Motor neuron (in vitro differentiated cells): ENCODE measurements around the gene RWDD1. TPM values are rescaled to one million over a fixed set of nuclear protein-coding genes. Genes with fewer than 3 reads are reported as not detected.

ENCODE experiments used
- ATAC-seq, 8 experiments: fragments of 200-7000 bp; cut with Tn5 transposase; replicated peaks in 6 of 8; 2 replicates each; pipeline ENCODE4 v1.8.0; 2021; ENCODE audit warnings: mild to moderate bottlenecking in 8 of 8, moderate library complexity in 8 of 8
- H3K27ac ChIP-seq, 2 donors: fragments of 250-450 bp; sonication (Bioruptor Pico); 2 replicates each; pipeline ENCODE4 v1.9.0; 2021; ENCODE audit warnings: antibody characterized with exemption in 2 of 2, mild to moderate bottlenecking in 2 of 2, moderate library complexity in 1 of 2
- H3K4me1 ChIP-seq, 2 donors: fragments of 250-450 bp; sonication (Bioruptor Pico); replicated peaks in 1 of 2; 2 replicates each; pipeline ENCODE4 v1.6.1; 2021; ENCODE audit warnings: antibody characterized with exemption in 2 of 2, mild to moderate bottlenecking in 2 of 2, moderate library complexity in 1 of 2
- H3K4me3 ChIP-seq, 5 donors: fragments of 250-450 bp; sonication (Bioruptor Pico); 2 replicates each; pipeline ENCODE4 v1.9.0; 2021; ENCODE audit warnings: antibody characterized with exemption in 5 of 5, mild to moderate bottlenecking in 5 of 5, moderate library complexity in 4 of 5
- WGBS, 10 experiments: fragments of 450-650 bp; shearing (Covaris generic); methylation state at CpG; one replicate each; pipeline ENCODE4 v1.0.0; 2022; 5-methylcytosine and 5-hydroxymethylcytosine counted together
- in situ Hi-C, 9 experiments: fragments of 400-800 bp; cut with MboI; loops; one replicate each; pipeline ENCODE4 v1.15.0; 2021; ENCODE audit warnings: low sequenced_read_pairs in 9 of 9, low pct_unique_long_range_greater_than_20kb in 2 of 9; ENCODE audit not compliant: unreplicated experiment in 9 of 9
- total RNA-seq, 8 experiments: library from RNA; unstranded; fragments of 300-600 nt; gene quantifications; 2 replicates each; pipeline versions ENCODE4 v1.2.3 to v1.2.4, GENCODE V29; 2022

RWDD1 gene
- total RNA-seq, 8 experiments from 2014 or later, result 39.5 to 53.6 (median 45.1) TPM

DNA sequence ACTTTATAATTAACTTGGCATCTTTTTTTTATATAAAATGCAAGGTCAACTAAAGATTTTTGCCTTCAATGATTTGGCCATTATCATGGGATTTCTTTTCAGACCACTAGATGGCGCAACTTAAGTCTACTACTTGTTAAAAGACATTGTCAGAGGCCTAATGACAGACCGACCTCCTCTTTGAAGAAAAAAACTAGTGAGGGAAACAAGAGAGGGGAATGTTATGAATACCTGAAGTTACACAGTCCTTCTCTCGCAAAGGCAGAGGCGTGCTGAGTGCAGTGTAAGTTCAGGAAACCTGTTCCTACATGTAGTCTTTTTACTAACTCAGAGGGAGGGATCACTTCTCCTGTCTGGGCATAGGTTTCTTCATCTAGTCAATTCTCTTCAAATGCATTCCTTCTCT is 35.1 kb upstream of the RWDD1 start:
- H3K27ac ChIP-seq, result no peak overlapping the region
- no peaks in the 10 kb centered on the region for H3K4me1 ChIP-seq
- in situ Hi-C loops, result loop anchor here in 3 of 9 experiments (25.0 kb wide), 2 partner anchors 249 to 274 kb away; partner anchors contain the start of genes TSPYL1 (in 2 of the 3) and TSPYL4 (in 1 of the 3)
- 0 to 32% (median 7%) methylated on average over 1 to 4 of the region's 4 CpGs; no CpG with 5 or more reads in 2 of the 10 experiments for WGBS, 10 experiments
- peak in 4 of 8 experiments; percentile 19 to 71 (median 68) for ATAC-seq
- H3K4me3 ChIP-seq, result no peak overlapping the region

DNA sequence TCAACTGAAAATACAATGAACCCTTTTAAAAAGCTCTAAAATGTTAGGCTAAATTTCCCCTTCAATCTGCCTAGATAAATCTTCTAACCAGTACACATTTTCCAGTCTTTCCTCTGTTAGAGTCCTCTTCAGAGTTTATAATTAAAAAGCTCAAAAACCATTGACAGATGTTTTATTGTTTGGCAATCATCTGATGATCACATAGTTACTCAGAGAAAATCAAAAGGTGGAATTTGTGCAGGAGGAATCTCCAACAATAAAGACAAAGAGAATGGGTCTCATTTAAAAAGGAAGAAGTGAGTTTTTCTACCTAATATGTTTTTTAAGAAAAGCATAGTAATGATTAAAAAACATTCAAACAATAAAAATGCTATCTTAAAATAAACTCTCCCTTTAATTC is 28.9 kb upstream of the RWDD1 start:
- Histone ChIP-seq H3K4me3 (no peak overlapping the region), H3K4me1 (peaks cover 4 to 13% of the 10 kb centered on the region in 2 donors), H3K27ac (no peak overlapping the region)
- in situ Hi-C loops, result loop anchor here in 3 of 9 experiments (25.0 kb wide), 2 partner anchors 255 to 280 kb away; partner anchors contain the start of genes TSPYL1 (in 2 of the 3) and TSPYL4 (in 1 of the 3)
- no peak for ATAC-seq

DNA sequence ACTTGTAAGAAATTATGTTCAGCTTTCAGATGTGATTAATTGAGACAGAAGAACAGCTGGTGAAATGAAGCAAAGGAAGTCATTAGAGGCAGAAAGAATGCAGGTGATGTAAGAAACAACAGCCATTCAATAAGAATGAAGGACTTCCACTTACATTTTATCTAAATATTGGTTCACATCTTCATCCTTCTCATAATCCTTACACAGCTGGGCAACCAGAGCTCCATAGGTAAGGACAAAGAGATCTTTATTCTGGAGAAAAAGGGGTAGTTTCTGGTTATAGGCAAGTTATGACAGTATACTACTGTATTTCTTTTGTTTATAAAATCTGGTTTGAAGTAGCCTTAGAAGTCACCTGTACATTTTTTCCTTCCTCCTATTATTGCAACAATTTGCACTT is 28.2 kb upstream of the RWDD1 start:
- Histone ChIP-seq H3K4me3 (no peak overlapping the region), H3K27ac (no peak overlapping the region), H3K4me1 (peaks cover 4 to 13% of the 10 kb centered on the region in 2 donors)
- no peak for ATAC-seq
- in situ Hi-C loops, result loop anchor here in 3 of 9 experiments (25.0 kb wide), 2 partner anchors 256 to 281 kb away; partner anchors contain the start of genes TSPYL1 (in 2 of the 3) and TSPYL4 (in 1 of the 3)

DNA sequence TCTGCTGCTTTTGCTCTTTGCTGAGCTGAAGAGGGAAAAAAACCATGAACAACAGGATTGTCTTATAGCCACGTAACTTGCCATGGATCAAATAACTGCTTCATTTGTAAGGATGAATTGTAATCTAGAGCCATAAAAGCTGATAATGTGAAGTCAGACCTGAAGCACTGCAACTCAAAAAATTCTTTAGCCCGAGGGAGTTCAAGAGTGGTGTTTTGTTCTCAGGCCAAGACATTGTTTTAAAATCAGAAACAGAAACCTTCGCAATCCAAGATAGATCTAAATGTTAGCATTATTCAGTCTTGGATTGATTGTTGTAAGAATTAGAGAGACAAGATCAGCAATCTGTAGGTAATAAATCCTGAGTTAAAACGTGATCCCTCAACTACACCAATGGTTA is 25.7 kb upstream of the RWDD1 start, which contains the start of gene TRAPPC3L:
TSS of gene TRAPPC3L (minus strand) at position 34 of the 400 bp plus-strand sequence. CDS start 170 bp downstream, outside the sequence.
- ATAC-seq, result no peak
- no peak within 1 kb of the TSS for H3K4me3 ChIP-seq
- WGBS, 10 experiments, result 4 to 95% (median 81%) methylated on average over 1 to 4 of the region's 4 CpGs
- H3K27ac ChIP-seq, result no peak within 1 kb of the TSS
- H3K4me1 ChIP-seq, result peaks cover 4 to 13% of the 10 kb centered on the region in 2 donors
- in situ Hi-C loops, result loop anchor here in 3 of 9 experiments (25.0 kb wide), 2 partner anchors 258 to 283 kb away; partner anchors contain the start of genes TSPYL1 (in 2 of the 3) and TSPYL4 (in 1 of the 3)

DNA sequence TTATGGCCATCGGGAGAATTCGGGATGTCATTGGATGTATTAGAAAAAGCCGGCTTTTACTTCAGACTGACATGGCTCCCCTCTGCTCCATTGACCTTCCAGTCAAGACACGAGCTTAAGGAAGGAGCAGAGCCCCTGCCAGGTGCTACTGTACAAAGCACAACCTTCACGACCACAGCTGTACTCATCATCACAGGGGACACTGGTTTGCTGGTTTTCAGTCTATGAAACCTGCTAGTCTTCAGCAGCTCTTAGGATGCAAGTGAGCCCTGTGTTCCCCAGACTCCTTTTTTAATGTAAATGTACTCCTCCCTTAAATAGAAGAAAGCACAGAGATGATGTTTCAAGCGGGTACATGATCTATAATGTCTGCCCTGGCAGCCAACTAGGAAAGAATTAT is 23.9 kb upstream of the RWDD1 start:
- no peak for ATAC-seq
- in situ Hi-C loops, result loop anchor here in 3 of 9 experiments (25.0 kb wide), 2 partner anchors 260 to 285 kb away; partner anchors contain the start of genes TSPYL1 (in 2 of the 3) and TSPYL4 (in 1 of the 3)
- WGBS, 10 experiments, result 18 to 100% (median 80%) methylated on average over 1 to 6 of the region's 6 CpGs; no CpG with 5 or more reads in 4 of the 10 experiments
- no peak overlapping the region for H3K27ac ChIP-seq
- peaks cover 4 to 12% of the 10 kb centered on the region in 2 donors for H3K4me1 ChIP-seq
- H3K4me3 ChIP-seq, result no peak overlapping the region

DNA sequence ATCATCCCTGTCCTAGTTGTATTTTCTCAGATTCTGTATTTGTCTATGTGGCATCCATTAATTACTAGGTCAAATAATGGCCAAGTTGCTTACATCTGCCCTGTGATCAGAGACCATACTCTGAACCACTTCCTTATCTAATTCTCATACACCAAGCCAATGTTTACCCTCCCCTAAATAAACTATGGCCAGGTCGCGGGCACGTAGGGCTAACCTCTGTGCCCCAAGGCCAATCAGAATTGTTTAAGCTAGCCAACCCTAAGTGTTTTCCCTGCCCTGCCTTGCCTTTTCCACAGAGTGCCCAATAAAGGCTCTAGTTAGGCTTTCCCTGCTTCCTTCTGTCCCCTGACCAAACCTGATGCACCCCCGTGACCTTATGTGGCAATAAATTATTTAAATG is 20.5 kb upstream of the RWDD1 start:
- peaks cover 0 to 6% of the 10 kb centered on the region in 2 donors for H3K4me1 ChIP-seq
- no peak overlapping the region for H3K4me3 ChIP-seq
- in situ Hi-C loops, result loop anchor here in 4 of 9 experiments (25.0 kb wide), 2 partner anchors 263 to 288 kb away; partner anchors contain the start of genes TSPYL1 (in 3 of the 4) and TSPYL4 (in 1 of the 4)
- no peak overlapping the region for H3K27ac ChIP-seq
- 0 to 69% (median 35%) methylated on average over 1 to 4 of the region's 4 CpGs; no CpG with 5 or more reads in 1 of the 10 experiments for WGBS, 10 experiments
- ATAC-seq, result no peak

DNA sequence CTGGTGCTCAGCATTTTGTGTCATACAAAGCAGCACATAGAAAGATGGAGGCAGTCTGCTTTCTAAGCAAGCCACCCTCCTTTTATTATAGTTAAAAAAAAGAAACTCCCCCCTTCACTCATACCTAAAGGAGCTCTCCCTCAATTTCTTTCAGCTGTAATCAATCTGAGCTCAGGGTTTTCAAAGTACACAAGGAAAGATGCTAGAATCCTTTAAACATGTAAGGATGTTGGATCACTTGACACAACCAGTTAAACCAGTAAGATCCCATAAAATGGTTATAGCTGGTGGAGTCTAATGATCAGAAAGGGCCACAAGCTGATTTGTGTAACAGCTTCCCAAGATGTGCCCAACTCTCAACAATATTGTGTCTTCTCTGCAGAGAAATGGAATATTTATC is 17.9 kb upstream of the RWDD1 start, which contains the start of gene CALHM4:
TSS of gene CALHM4 (plus strand) at position 301 of the 400 bp plus-strand sequence. CDS start at position 344, 43 bp downstream.
- in situ Hi-C loops, result loop anchor here in 4 of 9 experiments (25.0 kb wide), 2 partner anchors 266 to 291 kb away; partner anchors contain the start of genes TSPYL1 (in 3 of the 4) and TSPYL4 (in 1 of the 4)
- no peak within 1 kb of the TSS for H3K27ac ChIP-seq
- no peak within 1 kb of the TSS for H3K4me3 ChIP-seq
- ATAC-seq, result no peak
- H3K4me1 ChIP-seq, result peaks cover 0 to 6% of the 10 kb centered on the region in 2 donors

DNA sequence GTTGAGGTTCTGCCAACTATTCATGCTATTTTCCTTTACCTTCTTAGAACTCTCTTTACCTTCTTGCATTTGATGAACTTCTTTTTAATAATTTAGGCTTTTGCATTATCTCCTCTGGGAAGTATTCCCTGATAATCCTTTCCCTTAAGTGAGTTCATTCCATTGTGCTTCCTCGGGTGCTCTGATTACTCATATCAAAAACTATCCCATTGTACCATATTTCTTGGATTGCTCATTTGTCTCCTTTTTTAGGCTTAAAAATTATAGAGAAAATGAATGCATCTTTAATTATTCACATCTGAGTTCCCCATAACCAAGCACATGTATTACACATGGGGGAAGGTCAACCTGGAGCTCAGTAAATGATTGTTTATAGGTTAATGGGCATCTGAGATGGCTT is 15.2 kb upstream of the RWDD1 start:
- H3K4me1 ChIP-seq, result peaks cover 0 to 6% of the 10 kb centered on the region in 2 donors
- in situ Hi-C loops, result loop anchor here in 4 of 9 experiments (25.0 kb wide), 2 partner anchors 269 to 294 kb away; partner anchors contain the start of genes TSPYL1 (in 3 of the 4) and TSPYL4 (in 1 of the 4)

DNA sequence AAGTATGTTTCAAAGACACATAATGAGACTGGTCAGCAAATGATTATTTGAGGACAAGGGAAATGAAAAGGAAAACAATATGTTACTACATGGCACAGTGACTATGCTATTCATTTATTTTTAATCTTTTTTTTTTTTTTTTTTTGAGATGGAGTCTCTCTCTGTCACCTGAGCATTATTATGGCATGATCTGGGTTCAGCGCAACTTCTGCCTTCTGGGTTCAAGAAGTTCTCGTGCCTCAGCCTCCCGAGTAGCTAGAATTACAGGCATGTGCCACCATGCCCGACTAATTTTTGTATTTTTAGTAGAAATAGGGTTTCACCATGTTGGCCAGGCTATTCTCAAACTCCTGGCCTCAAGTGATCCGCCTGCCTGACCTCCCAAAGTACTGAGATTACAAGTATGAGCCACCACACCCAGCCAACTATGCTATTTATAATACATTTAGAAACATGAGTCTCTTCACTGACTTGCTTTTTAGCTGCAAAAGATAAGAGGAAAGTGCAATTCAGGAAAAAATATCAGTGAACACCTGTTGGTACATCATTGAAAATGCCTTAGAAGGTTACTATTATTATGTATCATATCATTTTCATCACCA is 14.4 kb upstream of the RWDD1 start:
- 79 to 100% (median 92%) methylated on average over 2 to 5 of the region's 5 CpGs; no CpG with 5 or more reads in 3 of the 10 experiments for WGBS, 10 experiments
- H3K4me3 ChIP-seq, result no peak overlapping the region
- H3K27ac ChIP-seq, result no peak overlapping the region
- ATAC-seq, result no peak
- H3K4me1 ChIP-seq, result peaks cover 0 to 6% of the 10 kb centered on the region in 2 donors
- in situ Hi-C loops, result loop anchor here in 4 of 9 experiments (25.0 kb wide), 2 partner anchors 270 to 295 kb away; partner anchors contain the start of genes TSPYL1 (in 3 of the 4) and TSPYL4 (in 1 of the 4)

More for the DNA sequence above, 15.2 kb upstream of the RWDD1 start:
- H3K4me3 ChIP-seq, result no peak overlapping the region
- no peak overlapping the region for H3K27ac ChIP-seq
- ATAC-seq, result no peak
- 0 to 100% (median 77%) methylated on average over 1 of the region's 1 CpG for WGBS, 10 experiments

DNA sequence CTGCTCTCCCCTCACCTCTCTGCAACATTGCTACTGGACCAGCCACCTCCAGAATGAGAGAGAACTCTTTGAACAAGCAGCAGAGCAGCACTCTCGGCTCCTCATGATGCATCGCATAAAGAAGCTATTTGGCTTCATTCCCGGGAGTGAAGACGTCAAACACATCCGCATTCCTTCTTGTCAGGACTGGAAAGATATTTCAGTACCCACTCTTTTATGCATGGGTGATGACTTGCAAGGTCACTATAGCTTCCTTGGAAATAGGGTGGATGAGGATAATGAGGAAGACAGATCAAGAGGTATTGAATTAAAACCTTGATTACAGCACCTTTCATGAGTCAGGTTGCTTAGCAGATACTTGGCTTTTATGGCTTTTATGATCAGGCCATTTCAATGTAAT is 13.4 kb upstream of the RWDD1 start:
- in situ Hi-C loops, result loop anchor here in 4 of 9 experiments (25.0 kb wide), 2 partner anchors 271 to 296 kb away; partner anchors contain the start of genes TSPYL1 (in 3 of the 4) and TSPYL4 (in 1 of the 4)
- ATAC-seq, result peak in 6 of 8 experiments; percentile 28 to 98 (median 92)

DNA sequence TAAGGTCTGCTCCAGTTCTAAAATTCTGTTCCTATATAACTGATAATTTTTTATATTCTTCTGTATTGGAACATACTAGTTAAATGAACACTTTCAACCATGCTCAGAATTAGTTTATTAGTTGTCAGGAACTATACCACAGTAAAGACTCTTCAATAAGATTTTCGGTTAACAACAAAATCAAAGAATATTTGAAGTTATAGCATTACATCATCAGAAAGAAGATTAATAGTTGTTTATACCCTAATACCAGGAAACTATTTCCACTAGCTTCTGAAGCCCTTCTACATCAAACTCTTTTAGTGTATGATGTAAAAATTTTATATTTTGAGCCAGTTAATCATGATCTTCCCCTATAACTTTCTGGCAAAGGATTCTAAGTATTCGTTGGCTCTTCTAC is 11.2 kb upstream of the RWDD1 start:
- no peak overlapping the region for H3K4me3 ChIP-seq
- H3K4me1 ChIP-seq, result no peaks in the 10 kb centered on the region
- in situ Hi-C loops, result loop anchor here in 5 of 9 experiments (10.0 to 25.0 kb wide), 3 partner anchors 273 to 298 kb away; partner anchors contain the start of genes TSPYL1 (in 3 of the 5) and TSPYL4 (in 1 of the 5)
- no peak for ATAC-seq
- WGBS, 10 experiments, result 57 to 100% (median 92%) methylated on average over 1 to 2 of the region's 2 CpGs
- H3K27ac ChIP-seq, result no peak overlapping the region

More for the DNA sequence above, 13.4 kb upstream of the RWDD1 start:
- Histone ChIP-seq H3K4me1 (peaks cover 0 to 6% of the 10 kb centered on the region in 2 donors), H3K4me3 (no peak overlapping the region), H3K27ac (no peak overlapping the region)
- WGBS, 10 experiments, result 0 to 84% (median 51%) methylated on average over 1 to 5 of the region's 5 CpGs; no CpG with 5 or more reads in 4 of the 10 experiments

DNA sequence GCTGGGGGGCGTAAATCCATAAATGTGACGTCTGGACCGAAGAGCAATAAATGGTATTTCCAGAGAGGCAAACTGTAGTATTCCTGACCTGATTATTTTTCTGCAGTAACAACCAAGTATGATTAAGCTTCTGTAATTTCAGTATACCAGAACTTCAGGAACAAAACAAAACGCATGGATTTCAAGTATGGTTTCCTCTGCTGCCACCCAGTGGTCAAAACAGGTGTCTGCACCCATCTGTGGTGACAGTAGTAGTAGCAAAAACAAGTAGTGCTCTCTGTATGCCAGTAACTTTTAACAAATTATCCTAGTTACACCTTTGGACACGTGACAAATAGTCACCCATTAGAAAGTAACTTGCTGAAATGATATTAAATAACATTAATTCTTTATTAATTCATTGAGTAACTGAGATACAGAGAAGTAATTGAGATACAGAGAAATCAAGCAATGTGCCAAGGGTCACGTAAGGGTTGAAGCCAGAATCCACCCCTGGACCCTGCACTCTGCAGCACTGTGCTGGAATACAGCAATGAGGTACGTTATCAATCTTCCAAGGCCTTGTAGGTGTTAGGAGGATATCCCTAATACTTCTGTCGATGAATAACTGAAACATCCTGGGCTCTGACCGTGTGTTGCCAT is 9.8 kb upstream of the RWDD1 start:
- Histone ChIP-seq H3K27ac (no peak overlapping the region), H3K4me1 (no peaks in the 10 kb centered on the region), H3K4me3 (no peak overlapping the region)
- peak; percentile 32 to 72 (median 62) for ATAC-seq
- 0 to 100% (median 43%) methylated on average over 1 to 9 of the region's 9 CpGs for WGBS, 10 experiments
- in situ Hi-C loops, result loop anchor here in 5 of 9 experiments (10.0 to 25.0 kb wide), 3 partner anchors 274 to 299 kb away; partner anchors contain the start of genes TSPYL1 (in 3 of the 5) and TSPYL4 (in 1 of the 5)
